ENCODE results near the gene SYPL2.

- TF ChIP-seq MAX (IDR thresholded peaks at IDR 0.05) (no peak), FOXM1 (IDR thresholded peaks at IDR 0.05; ENCODE audit: borderline replicate concordance, low read depth) (no peak), EP300 (IDR thresholded peaks at IDR 0.05; ENCODE audit: borderline replicate concordance) (no peak), NFIC (IDR thresholded peaks at IDR 0.05) (no peak), USF1 (IDR thresholded peaks at IDR 0.05) (no peak), TCF12 (IDR thresholded peaks at IDR 0.05; ENCODE audit: low read depth) (no peak), CREB1 (IDR thresholded peaks at IDR 0.05; ENCODE audit: low read depth) (no peak)
Observed at GRCh38 chr1:109481646-109482045, 15.3 kb downstream of the SYPL2 start.
